Measurements from ENCODE around the gene PRKCA.

The PRKCA gene

GRCh38 chr17:66335797-66336196 is 33.4 kb downstream of the PRKCA start:
- no peak overlapping the region for H3K4me2 ChIP-seq (ENCODE audit: low read length)
- no peaks in the 10 kb centered on the region for H3K79me2 ChIP-seq (ENCODE audit: control insufficient read depth, low read length)
- peaks cover 10% of the 10 kb centered on the region for H3K4me1 ChIP-seq (ENCODE audit: control insufficient read depth, low read length)
- TF ChIP-seq CTCF (IDR thresholded peaks at IDR 0.05; ENCODE audit: low read depth, low read length, poor library complexity, severe bottlenecking) (no peak), EZH2phosphoT487 (IDR thresholded peaks at IDR 0.05; ENCODE audit: borderline replicate concordance, low read length) (no peak)
- H3K27ac ChIP-seq (ENCODE audit: low read depth, low read length), result no peak overlapping the region
- H3K4me3 ChIP-seq (ENCODE audit: low read length), result no peak overlapping the region
- H4K20me1 ChIP-seq (ENCODE audit: control insufficient read depth, insufficient read depth, low read depth, low read length), result no peaks in the 10 kb centered on the region
- no peaks in the 10 kb centered on the region for H3K36me3 ChIP-seq (ENCODE audit: control insufficient read depth, low read length)
- no peaks in the 10 kb centered on the region for H3K27me3 ChIP-seq (ENCODE audit: control insufficient read depth, low read length)
- no peaks in the 10 kb centered on the region for H3K9me3 ChIP-seq (ENCODE audit: control insufficient read depth, insufficient read depth, low read length)
- H3F3A ChIP-seq (ENCODE audit: control insufficient read depth, insufficient read depth), result no peaks in the 10 kb centered on the region
- no peaks in the 10 kb centered on the region for H3K9me2 ChIP-seq (replicated peaks; ENCODE audit: control insufficient read depth, low read length)

GRCh38 chr17:66337268-66337667 is 34.9 kb downstream of the PRKCA start:
- TF ChIP-seq EZH2phosphoT487 (IDR thresholded peaks at IDR 0.05; ENCODE audit: borderline replicate concordance, low read length), result no peak
- TF ChIP-seq CTCF (IDR thresholded peaks at IDR 0.05; ENCODE audit: low read depth, low read length, poor library complexity, severe bottlenecking), result no peak
- Histone ChIP-seq H3K4me1 (ENCODE audit: control insufficient read depth, low read length) (peaks cover 10% of the 10 kb centered on the region), H4K20me1 (ENCODE audit: control insufficient read depth, insufficient read depth, low read depth, low read length) (no peaks in the 10 kb centered on the region), H3K9me3 (ENCODE audit: control insufficient read depth, insufficient read depth, low read length) (no peaks in the 10 kb centered on the region), H3K4me3 (ENCODE audit: low read length) (no peak overlapping the region), H3K27me3 (ENCODE audit: control insufficient read depth, low read length) (no peaks in the 10 kb centered on the region), H3K79me2 (ENCODE audit: control insufficient read depth, low read length) (no peaks in the 10 kb centered on the region), H3K4me2 (ENCODE audit: low read length) (no peak overlapping the region), H3F3A (ENCODE audit: control insufficient read depth, insufficient read depth) (no peaks in the 10 kb centered on the region), H3K36me3 (ENCODE audit: control insufficient read depth, low read length) (no peaks in the 10 kb centered on the region), H3K9me2 (replicated peaks; ENCODE audit: control insufficient read depth, low read length) (no peaks in the 10 kb centered on the region), H3K27ac (ENCODE audit: low read depth, low read length) (no peak overlapping the region)

GRCh38 chr17:66337866-66338485 is 35.6 kb downstream of the PRKCA start:
- H3K79me2 ChIP-seq (ENCODE audit: control insufficient read depth, low read length), result no peaks in the 10 kb centered on the region
- H3F3A ChIP-seq (ENCODE audit: control insufficient read depth, insufficient read depth), result no peaks in the 10 kb centered on the region
- H3K4me1 ChIP-seq (ENCODE audit: control insufficient read depth, low read length), result peaks cover 10% of the 10 kb centered on the region
- no peaks in the 10 kb centered on the region for H3K36me3 ChIP-seq (ENCODE audit: control insufficient read depth, low read length)
- no peaks in the 10 kb centered on the region for H3K27me3 ChIP-seq (ENCODE audit: control insufficient read depth, low read length)
- H3K4me3 ChIP-seq (ENCODE audit: low read length), result no peak overlapping the region
- no peak overlapping the region for H3K4me2 ChIP-seq (ENCODE audit: low read length)
- no peaks in the 10 kb centered on the region for H4K20me1 ChIP-seq (ENCODE audit: control insufficient read depth, insufficient read depth, low read depth, low read length)
- no peak overlapping the region for H3K27ac ChIP-seq (ENCODE audit: low read depth, low read length)
- H3K9me3 ChIP-seq (ENCODE audit: control insufficient read depth, insufficient read depth, low read length), result no peaks in the 10 kb centered on the region
- no peaks in the 10 kb centered on the region for H3K9me2 ChIP-seq (replicated peaks; ENCODE audit: control insufficient read depth, low read length)
- TF ChIP-seq CTCF (IDR thresholded peaks at IDR 0.05; ENCODE audit: low read depth, low read length, poor library complexity, severe bottlenecking), result no peak
- TF ChIP-seq EZH2phosphoT487 (IDR thresholded peaks at IDR 0.05; ENCODE audit: borderline replicate concordance, low read length), result no peak

Data from DOHH2 (cell line).